Measurements from ENCODE around the gene P2RX1.

Gene P2RX1

GRCh38 chr17:3915995-3916696, at the start of gene P2RX1:
TSS of gene P2RX1 (minus strand) at chr17:3916465. CDS start at chr17:3916225, 240 bp downstream.
- no peak for FAIRE-seq

GRCh38 chr17:3965118-3965800, 49.0 kb upstream of the P2RX1 start:
- FAIRE-seq: no peak

GRCh38 chr17:3964203-3965117, 48.2 kb upstream of the P2RX1 start, which contains the start of gene ATP2A3:
TSS of gene ATP2A3 (minus strand) at chr17:3964437. CDS start at chr17:3964291, 146 bp downstream.
- no peak for FAIRE-seq

GRCh38 chr17:3963237-3964201, 47.3 kb upstream of the P2RX1 start:
- no peak for FAIRE-seq

GRCh38 chr17:3962965-3963236, 46.6 kb upstream of the P2RX1 start:
- no peak for FAIRE-seq

- FAIRE-seq: no peak
Measured at GRCh38 chr17:3962217-3962964, 46.1 kb upstream of the P2RX1 start.

- no peak for FAIRE-seq
Measured at GRCh38 chr17:3961564-3962047, 45.3 kb upstream of the P2RX1 start.

- no peak for FAIRE-seq
Measured at GRCh38 chr17:3960764-3961163, 44.5 kb upstream of the P2RX1 start.

- FAIRE-seq: no peak
Measured at GRCh38 chr17:3959921-3960601, 43.8 kb upstream of the P2RX1 start.

GRCh38 chr17:3959295-3959899, 43.1 kb upstream of the P2RX1 start:
- FAIRE-seq: no peak

- no peak for FAIRE-seq
Measured at GRCh38 chr17:3957735-3958599, 41.7 kb upstream of the P2RX1 start.

GRCh38 chr17:3956983-3957382, 40.7 kb upstream of the P2RX1 start:
- FAIRE-seq: no peak

GRCh38 chr17:3956327-3956957, 40.2 kb upstream of the P2RX1 start:
- no peak for FAIRE-seq

GRCh38 chr17:3955673-3955988, 39.4 kb upstream of the P2RX1 start:
- FAIRE-seq: no peak

- FAIRE-seq: no peak
Measured at GRCh38 chr17:3954976-3955672, 38.9 kb upstream of the P2RX1 start.

GRCh38 chr17:3954086-3954485, 37.8 kb upstream of the P2RX1 start:
- FAIRE-seq: no peak

GRCh38 chr17:3953542-3953941, 37.3 kb upstream of the P2RX1 start:
- no peak for FAIRE-seq

- no peak for FAIRE-seq
Measured at GRCh38 chr17:3952186-3952585, 35.9 kb upstream of the P2RX1 start.

All from A204.1 (cell line).